ENCODE data around the gene LGALS12. TPM values are rescaled to one million over a fixed set of nuclear protein-coding genes. Genes with fewer than 3 reads are reported as not detected.

LGALS12 gene
- total and polyA plus RNA-seq, 12 donors = 0.11 to 15.5 (median 0.41) TPM; not detected in 1

DNA sequence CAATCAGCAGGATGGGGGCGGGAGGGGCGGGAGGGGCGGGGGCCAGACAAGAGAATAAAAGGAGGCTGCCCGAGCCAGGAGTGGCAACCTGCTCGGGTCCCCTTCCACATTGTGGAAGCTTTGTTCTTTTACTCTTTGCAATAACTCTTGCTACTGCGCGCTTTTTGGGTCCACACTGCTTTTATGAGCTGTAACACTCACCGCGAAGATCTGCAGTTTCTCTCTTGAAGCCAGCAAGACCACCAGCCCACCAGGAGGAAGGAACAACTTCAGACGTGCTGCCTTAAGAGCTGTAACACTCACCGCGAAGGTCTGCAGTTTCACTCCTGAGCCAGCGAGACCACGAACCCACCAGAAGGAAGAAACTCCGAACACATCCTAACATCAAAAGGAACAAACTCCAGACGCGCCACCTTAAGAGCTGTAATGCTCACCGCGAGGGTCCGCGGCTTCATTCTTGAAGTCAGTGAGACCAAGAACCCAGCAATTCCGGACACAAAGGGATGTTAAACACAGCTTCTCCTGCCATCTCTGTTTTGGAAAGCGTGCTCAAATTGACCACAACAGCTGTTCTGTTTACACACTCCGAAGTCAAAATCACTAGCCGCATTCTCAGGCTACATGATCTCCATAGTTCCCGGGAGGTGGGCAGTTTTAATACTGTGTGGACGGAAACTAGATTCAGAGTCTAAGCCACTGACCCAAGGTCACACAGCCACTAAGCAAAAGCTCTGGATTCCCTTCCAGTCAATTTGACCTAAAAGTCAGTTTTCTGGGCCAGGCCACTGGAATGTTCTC lies 45.4 kb downstream of the LGALS12 start:
- no peaks in the 10 kb centered on the region for H3K4me1 ChIP-seq (replicated peaks in 1 of 2)
- no peak overlapping the region for H3K27ac ChIP-seq
- DNase-seq = peak in 1 of 7 donors; percentile 14
- TF ChIP-seq POLR2A (IDR thresholded peaks at IDR 0.05) (no peak), CTCF (IDR thresholded peaks at IDR 0.05) (no peak)
- intact Hi-C loops (cut with DNase I) = no loop called here
- no peaks in the 10 kb centered on the region for H3K9me3 ChIP-seq (replicated peaks in 1 of 3)
- no peak overlapping the region for H3K4me3 ChIP-seq
- H3K36me3 ChIP-seq (replicated peaks in 1 of 2) = no peaks in the 10 kb centered on the region
- 74 to 87% (median 79%) methylated on average over 24 to 27 of the region's 27 CpGs for WGBS, 4 donors
- H3K27me3 ChIP-seq = no peaks in the 10 kb centered on the region

DNA sequence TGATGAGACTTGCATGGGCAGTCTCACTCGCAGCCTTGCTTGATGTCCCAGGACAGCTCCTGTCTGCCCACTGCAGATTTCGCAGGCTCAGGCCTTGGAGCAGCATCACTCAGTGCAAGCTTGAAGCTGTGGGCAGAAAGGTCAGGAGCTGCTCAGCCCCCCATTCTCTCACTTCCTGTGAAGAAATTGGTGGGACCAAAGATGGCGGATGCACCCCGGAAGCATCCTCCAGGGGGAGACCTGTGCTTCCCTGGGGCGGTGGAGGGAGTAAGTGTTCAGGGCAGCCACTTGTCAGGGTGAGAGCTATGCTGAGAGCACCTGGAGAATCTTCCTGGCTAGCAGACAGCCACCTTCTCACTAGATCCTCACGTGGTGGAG lies 46.0 kb downstream of the LGALS12 start:
- TF ChIP-seq CTCF (IDR thresholded peaks at IDR 0.05) (no peak), POLR2A (IDR thresholded peaks at IDR 0.05) (no peak)
- no peaks in the 10 kb centered on the region for H3K36me3 ChIP-seq (replicated peaks in 1 of 2)
- WGBS, 4 donors = 82 to 98% (median 86%) methylated on average over 4 to 6 of the region's 6 CpGs
- no peaks in the 10 kb centered on the region for H3K27me3 ChIP-seq
- H3K4me1 ChIP-seq (replicated peaks in 1 of 2) = no peaks in the 10 kb centered on the region
- no peak overlapping the region for H3K27ac ChIP-seq
- H3K9me3 ChIP-seq (replicated peaks in 1 of 3) = no peaks in the 10 kb centered on the region
- intact Hi-C loops (cut with DNase I) = no loop called here
- H3K4me3 ChIP-seq = no peak overlapping the region
- DNase-seq = peak in 1 of 7 donors; percentile 46

GRCh38 chr11:63552921-63553320 lies 47.0 kb downstream of the LGALS12 start:
- 84 to 91% (median 86%) methylated on average over 7 of the region's 7 CpGs for WGBS, 4 donors
- TF ChIP-seq POLR2A (IDR thresholded peaks at IDR 0.05) (no peak), CTCF (IDR thresholded peaks at IDR 0.05) (no peak)
- H3K4me1 ChIP-seq (replicated peaks in 1 of 2) = no peaks in the 10 kb centered on the region
- no peaks in the 10 kb centered on the region for H3K36me3 ChIP-seq (replicated peaks in 1 of 2)
- peak in 1 of 7 donors; percentile 34 for DNase-seq
- H3K9me3 ChIP-seq (replicated peaks in 1 of 3) = no peaks in the 10 kb centered on the region
- H3K27me3 ChIP-seq = no peaks in the 10 kb centered on the region
- intact Hi-C loops (cut with DNase I) = no loop called here
- H3K27ac ChIP-seq = no peak overlapping the region
- H3K4me3 ChIP-seq = no peak overlapping the region

GRCh38 chr11:63553759-63554158 lies 47.9 kb downstream of the LGALS12 start:
- Histone ChIP-seq H3K27me3 (no peaks in the 10 kb centered on the region), H3K4me1 (replicated peaks in 1 of 2) (no peaks in the 10 kb centered on the region), H3K4me3 (no peak overlapping the region), H3K9me3 (replicated peaks in 1 of 3) (no peaks in the 10 kb centered on the region), H3K27ac (no peak overlapping the region), H3K36me3 (replicated peaks in 1 of 2) (no peaks in the 10 kb centered on the region)
- no peak for TF ChIP-seq CTCF (IDR thresholded peaks at IDR 0.05)
- no peak for TF ChIP-seq POLR2A (IDR thresholded peaks at IDR 0.05)
- intact Hi-C loops (cut with DNase I) = no loop called here
- WGBS, 4 donors = 68 to 71% (median 69%) methylated on average over 7 to 8 of the region's 8 CpGs
- DNase-seq = peak in 1 of 7 donors; percentile 44
